Neural cell (in vitro differentiated cells): ENCODE results near the gene ATF7. TPM values are rescaled to one million over a fixed set of nuclear protein-coding genes. Genes with fewer than 3 reads are reported as not detected.

Experiments
- H2AFZ ChIP-seq: fragments of 200-600, 300-800 bp; sonication (generic), shearing (Covaris generic); 2 replicates; pipeline ENCODE4 v1.6.0; 2014; ENCODE audit warnings: low read depth, mild to moderate bottlenecking, antibody characterized with exemption, low read length, moderate library complexity
- H3F3A ChIP-seq: fragments of 200-600 bp; shearing (Covaris generic); 2 replicates; pipeline ENCODE4 v1.6.1; 2016; ENCODE audit warnings: mild to moderate bottlenecking, moderate library complexity, mixed read lengths, antibody characterized with exemption, low read length; ENCODE audit not compliant: insufficient read depth, poor library complexity, severe bottlenecking
- H3K27ac ChIP-seq: fragments of 200-600, 300-800 bp; sonication (generic), shearing (Covaris generic); 2 replicates; pipeline ENCODE4 v1.5.1; 2014; ENCODE audit warnings: mild to moderate bottlenecking, low read length, moderate library complexity
- H3K27me3 ChIP-seq: fragments of 300-800, 200-600 bp; sonication (generic), shearing (Covaris generic); 2 replicates; pipeline ENCODE4 v1.6.0; 2014; ENCODE audit warnings: mild to moderate bottlenecking, low read depth, low read length, moderate library complexity; ENCODE audit not compliant: insufficient read depth
- H3K36me3 ChIP-seq: fragments of 300-800, 200-600 bp; sonication (generic), shearing (Covaris generic); 2 replicates; pipeline ENCODE4 v1.5.1; 2014; ENCODE audit warnings: mild to moderate bottlenecking, antibody characterized with exemption, low read length, moderate library complexity; ENCODE audit not compliant: insufficient read depth
- H3K4me2 ChIP-seq: fragments of 300-800, 200-600 bp; sonication (generic), shearing (Covaris generic); 2 replicates; pipeline ENCODE4 v1.6.0; 2014; ENCODE audit warnings: mild to moderate bottlenecking, low read length
- H3K4me3 ChIP-seq: fragments of 300-800, 200-600 bp; sonication (generic), shearing (Covaris generic); 2 replicates; pipeline ENCODE4 v1.5.1; 2014; ENCODE audit warnings: mild to moderate bottlenecking, low read length, moderate library complexity
- H3K79me2 ChIP-seq: fragments of 200-600 bp; shearing (Covaris generic); replicated peaks from 2 replicates; pipeline ENCODE4 v1.6.0; 2014; ENCODE audit warnings: mild to moderate bottlenecking, low read length, moderate library complexity; ENCODE audit not compliant: insufficient read depth
- H3K9ac ChIP-seq: fragments of 300-800, 200-600 bp; sonication (generic), shearing (Covaris generic); 2 replicates; pipeline ENCODE4 v1.6.1; 2016; ENCODE audit warnings: mild to moderate bottlenecking, low read length, mixed read lengths
- H3K9me2 ChIP-seq: fragments of 200-600 bp; shearing (Covaris generic); 2 replicates; pipeline ENCODE4 v1.6.1; 2016; ENCODE audit warnings: mild to moderate bottlenecking, low read length, mixed read lengths; ENCODE audit not compliant: insufficient read depth
- H3K9me3 ChIP-seq: fragments of 200-600, 300-800 bp; sonication (generic), shearing (Covaris generic); 2 replicates; pipeline ENCODE4 v1.6.1; 2016; ENCODE audit warnings: mild to moderate bottlenecking, mixed run types, low read length, moderate library complexity, mixed read lengths
- H4K20me1 ChIP-seq: fragments of 200-600 bp; shearing (Covaris generic); 2 replicates; pipeline ENCODE4 v1.6.1; 2016; ENCODE audit warnings: mild to moderate bottlenecking, mixed run types; ENCODE audit not compliant: insufficient read depth
- EP300 ChIP-seq: fragments of 450-650 bp; conservative IDR thresholded peaks from 2 replicates; pipeline ENCODE4 v1.6.1; 2014; ENCODE audit warnings: antibody characterized with exemption, mild to moderate bottlenecking, moderate library complexity; ENCODE audit not compliant: poor library complexity, severe bottlenecking
- EZH2 ChIP-seq: fragments of 200-600, 300-800 bp; shearing (Covaris generic), sonication (generic); IDR thresholded peaks from 2 replicates; pipeline ENCODE4 v1.6.1; 2014; ENCODE audit warnings: antibody characterized with exemption, low read length, borderline replicate concordance, mild to moderate bottlenecking; ENCODE audit not compliant: insufficient read depth, poor library complexity, severe bottlenecking
- MXI1 ChIP-seq: fragments of 450-650 bp; conservative IDR thresholded peaks from 2 replicates; pipeline ENCODE4 v1.6.1; 2014; ENCODE audit warnings: antibody characterized with exemption, mild to moderate bottlenecking; ENCODE audit not compliant: poor library complexity, severe bottlenecking
- POLR2AphosphoS5 ChIP-seq: IDR thresholded peaks from 2 replicates; pipeline ENCODE4 v1.6.1; 2012
- RAD21 ChIP-seq: fragments of 450-650 bp; conservative IDR thresholded peaks from 2 replicates; pipeline ENCODE4 v1.6.1; 2014; ENCODE audit warnings: antibody characterized with exemption, mild to moderate bottlenecking, moderate library complexity
- SMC3 ChIP-seq: fragments of 450-650 bp; conservative IDR thresholded peaks from 2 replicates; pipeline ENCODE4 v1.6.1; 2014; ENCODE audit warnings: antibody characterized with exemption, mild to moderate bottlenecking, moderate library complexity; ENCODE audit not compliant: poor library complexity
- TAF1 ChIP-seq: IDR thresholded peaks from 2 replicates; pipeline ENCODE4 v1.6.1; 2012; ENCODE audit warnings: low read depth
- polyA plus RNA-seq: library from polyadenylated mRNA; depleted of rRNA; stranded (reverse); fragments of >200 nt; gene quantifications from 2 replicates; pipeline ENCODE4 v1.2.3, GENCODE V29; 2014
- TF ChIP-seq, protein P1 (sequence below): IDR thresholded peaks from 2 replicates; pipeline ENCODE4 v1.6.1; 2012; ENCODE audit warnings: borderline replicate concordance
- TF ChIP-seq, protein P2 (sequence below): fragments of 450-650 bp; IDR thresholded peaks from 2 replicates; pipeline ENCODE4 v1.5.1; 2014; ENCODE audit warnings: antibody characterized with exemption, mild to moderate bottlenecking, moderate library complexity; ENCODE audit not compliant: poor library complexity, severe bottlenecking

ATF7 gene
- polyA plus RNA-seq, 1 donor from 2014 or later: 6.3 TPM

DNA sequence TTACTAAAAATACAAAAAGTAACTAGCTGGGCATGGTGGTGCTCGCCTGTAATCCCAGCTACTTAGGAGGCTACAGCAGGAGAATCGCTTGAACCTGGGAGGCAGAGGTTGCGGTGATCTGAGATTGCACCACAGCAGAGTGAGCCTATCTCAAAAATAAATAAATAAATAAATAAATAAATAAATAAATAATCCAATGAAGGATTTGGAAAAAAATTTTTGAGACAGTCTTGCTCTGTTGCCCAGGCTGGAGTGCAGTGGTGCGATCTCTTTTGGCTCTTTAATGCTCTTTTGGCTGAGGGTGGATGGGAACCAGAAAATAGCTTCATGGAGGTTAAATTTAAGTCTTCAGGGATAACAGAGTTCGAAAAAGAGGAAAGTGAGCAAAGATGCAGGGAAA lies 38.0 kb upstream of the ATF7 start:
- Histone ChIP-seq H3K4me2 (no peak overlapping the region), H2AFZ (no peak overlapping the region), H3K36me3 (no peaks in the 10 kb centered on the region), H3K4me3 (no peak overlapping the region), H3K27me3 (no peaks in the 10 kb centered on the region), H3K9me3 (no peaks in the 10 kb centered on the region), H3F3A (no peaks in the 10 kb centered on the region), H3K27ac (no peak overlapping the region), H4K20me1 (no peaks in the 10 kb centered on the region), H3K79me2 (no peaks in the 10 kb centered on the region), H3K9ac (no peak overlapping the region), H3K9me2 (no peaks in the 10 kb centered on the region)
- TF ChIP-seq TAF1: no peak
- TF ChIP-seq EP300: no peak
- TF ChIP-seq, protein P1, sequence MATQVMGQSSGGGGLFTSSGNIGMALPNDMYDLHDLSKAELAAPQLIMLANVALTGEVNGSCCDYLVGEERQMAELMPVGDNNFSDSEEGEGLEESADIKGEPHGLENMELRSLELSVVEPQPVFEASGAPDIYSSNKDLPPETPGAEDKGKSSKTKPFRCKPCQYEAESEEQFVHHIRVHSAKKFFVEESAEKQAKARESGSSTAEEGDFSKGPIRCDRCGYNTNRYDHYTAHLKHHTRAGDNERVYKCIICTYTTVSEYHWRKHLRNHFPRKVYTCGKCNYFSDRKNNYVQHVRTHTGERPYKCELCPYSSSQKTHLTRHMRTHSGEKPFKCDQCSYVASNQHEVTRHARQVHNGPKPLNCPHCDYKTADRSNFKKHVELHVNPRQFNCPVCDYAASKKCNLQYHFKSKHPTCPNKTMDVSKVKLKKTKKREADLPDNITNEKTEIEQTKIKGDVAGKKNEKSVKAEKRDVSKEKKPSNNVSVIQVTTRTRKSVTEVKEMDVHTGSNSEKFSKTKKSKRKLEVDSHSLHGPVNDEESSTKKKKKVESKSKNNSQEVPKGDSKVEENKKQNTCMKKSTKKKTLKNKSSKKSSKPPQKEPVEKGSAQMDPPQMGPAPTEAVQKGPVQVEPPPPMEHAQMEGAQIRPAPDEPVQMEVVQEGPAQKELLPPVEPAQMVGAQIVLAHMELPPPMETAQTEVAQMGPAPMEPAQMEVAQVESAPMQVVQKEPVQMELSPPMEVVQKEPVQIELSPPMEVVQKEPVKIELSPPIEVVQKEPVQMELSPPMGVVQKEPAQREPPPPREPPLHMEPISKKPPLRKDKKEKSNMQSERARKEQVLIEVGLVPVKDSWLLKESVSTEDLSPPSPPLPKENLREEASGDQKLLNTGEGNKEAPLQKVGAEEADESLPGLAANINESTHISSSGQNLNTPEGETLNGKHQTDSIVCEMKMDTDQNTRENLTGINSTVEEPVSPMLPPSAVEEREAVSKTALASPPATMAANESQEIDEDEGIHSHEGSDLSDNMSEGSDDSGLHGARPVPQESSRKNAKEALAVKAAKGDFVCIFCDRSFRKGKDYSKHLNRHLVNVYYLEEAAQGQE: no peak
- TF ChIP-seq RAD21: no peak
- TF ChIP-seq POLR2AphosphoS5: no peak
- TF ChIP-seq, protein P2, sequence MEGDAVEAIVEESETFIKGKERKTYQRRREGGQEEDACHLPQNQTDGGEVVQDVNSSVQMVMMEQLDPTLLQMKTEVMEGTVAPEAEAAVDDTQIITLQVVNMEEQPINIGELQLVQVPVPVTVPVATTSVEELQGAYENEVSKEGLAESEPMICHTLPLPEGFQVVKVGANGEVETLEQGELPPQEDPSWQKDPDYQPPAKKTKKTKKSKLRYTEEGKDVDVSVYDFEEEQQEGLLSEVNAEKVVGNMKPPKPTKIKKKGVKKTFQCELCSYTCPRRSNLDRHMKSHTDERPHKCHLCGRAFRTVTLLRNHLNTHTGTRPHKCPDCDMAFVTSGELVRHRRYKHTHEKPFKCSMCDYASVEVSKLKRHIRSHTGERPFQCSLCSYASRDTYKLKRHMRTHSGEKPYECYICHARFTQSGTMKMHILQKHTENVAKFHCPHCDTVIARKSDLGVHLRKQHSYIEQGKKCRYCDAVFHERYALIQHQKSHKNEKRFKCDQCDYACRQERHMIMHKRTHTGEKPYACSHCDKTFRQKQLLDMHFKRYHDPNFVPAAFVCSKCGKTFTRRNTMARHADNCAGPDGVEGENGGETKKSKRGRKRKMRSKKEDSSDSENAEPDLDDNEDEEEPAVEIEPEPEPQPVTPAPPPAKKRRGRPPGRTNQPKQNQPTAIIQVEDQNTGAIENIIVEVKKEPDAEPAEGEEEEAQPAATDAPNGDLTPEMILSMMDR: no peak
- TF ChIP-seq EZH2: no peak
- TF ChIP-seq MXI1: no peak
- TF ChIP-seq SMC3: no peak

DNA sequence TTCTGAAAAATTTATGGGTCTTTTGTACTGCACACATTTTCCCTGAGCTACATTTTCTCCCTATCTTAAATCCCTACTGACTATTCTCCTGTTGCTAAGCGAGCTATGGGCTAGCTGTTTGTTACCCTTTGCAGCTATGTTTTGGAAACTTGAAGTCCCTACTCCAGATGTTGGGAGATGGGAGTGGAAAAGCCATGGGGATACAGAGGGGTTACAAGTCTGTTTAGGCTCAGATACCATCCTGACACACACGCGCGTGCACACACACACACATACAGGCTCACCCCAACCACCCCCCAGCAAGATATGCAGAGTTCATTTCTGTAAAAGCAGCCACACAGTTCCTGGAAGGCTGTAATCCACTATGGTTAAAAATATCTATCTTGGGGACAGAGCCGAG lies 33.9 kb upstream of the ATF7 start:
- no peaks in the 10 kb centered on the region for H3K9me2 ChIP-seq
- no peaks in the 10 kb centered on the region for H3K9me3 ChIP-seq
- H2AFZ ChIP-seq: no peak overlapping the region
- H3K27ac ChIP-seq: no peak overlapping the region
- no peaks in the 10 kb centered on the region for H3K36me3 ChIP-seq
- no peaks in the 10 kb centered on the region for H3F3A ChIP-seq
- no peak for TF ChIP-seq EZH2
- TF ChIP-seq RAD21: no peak
- TF ChIP-seq, protein P2: no peak
- TF ChIP-seq EP300: no peak
- TF ChIP-seq SMC3: no peak
- no peak for TF ChIP-seq TAF1
- TF ChIP-seq, protein P1: no peak
- no peak for TF ChIP-seq POLR2AphosphoS5
- TF ChIP-seq MXI1: no peak
- H3K4me2 ChIP-seq: no peak overlapping the region
- no peak overlapping the region for H3K4me3 ChIP-seq
- no peak overlapping the region for H3K9ac ChIP-seq
- no peaks in the 10 kb centered on the region for H3K79me2 ChIP-seq
- no peaks in the 10 kb centered on the region for H4K20me1 ChIP-seq
- H3K27me3 ChIP-seq: no peaks in the 10 kb centered on the region
